Left lung (tissue), 10 donors: ENCODE data around the gene CCDC116. TPM values are rescaled to one million over a fixed set of nuclear protein-coding genes. Genes with fewer than 3 reads are reported as not detected.
"Not testable (repeated sequence)": the region's sequence is repeated elsewhere in the genome, so short reads cannot be mapped to it uniquely, and the experiment has no call there.

Experiments
- ATAC-seq: fragments of 200-7000 bp; cut with Tn5 transposase; one replicate; pipeline ENCODE4 v1.9.1; 2020; ENCODE audit warnings: moderate library complexity
- DNase-seq, 4 donors: peaks; one replicate each; pipeline ENCODE4 v3.0.0-alpha.2; 2013 to 2020
- H3K27ac ChIP-seq, 2 donors: fragments of 200-600 bp; sonication (generic) in 1 of 2; one replicate each; pipeline versions ENCODE4 v1.5.0 to v1.8.0; 2020 to 2021
- H3K27me3 ChIP-seq, 2 donors: fragments of 200-600 bp; sonication (generic) in 1 of 2; one replicate each; pipeline versions ENCODE4 v1.5.0 to v1.8.0; 2020 to 2021
- H3K36me3 ChIP-seq, 2 donors: fragments of 200-600 bp; sonication (generic) in 1 of 2; one replicate each; pipeline versions ENCODE4 v1.5.0 to v1.8.0; 2020 to 2021
- H3K4me1 ChIP-seq, 2 donors: fragments of 200-600 bp; one replicate each; pipeline ENCODE4 v1.8.0; 2021
- H3K4me3 ChIP-seq, 2 donors: fragments of 200-600 bp; sonication (generic) in 1 of 2; one replicate each; pipeline versions ENCODE4 v1.5.0 to v1.8.0; 2020 to 2021; ENCODE audit warnings: mild to moderate bottlenecking in 1 of 2
- H3K9me3 ChIP-seq, 2 donors: fragments of 200-600 bp; sonication (generic) in 1 of 2; one replicate each; pipeline versions ENCODE4 v1.5.0 to v1.8.0; 2020 to 2021
- intact Hi-C, 2 donors: fragments of 100-400 bp; cut with DNase I; formaldehyde crosslinking; loops; one replicate each; pipeline versions ENCODE4 v1.11.2 to v1.14.2; 2022
- polyA plus RNA-seq, 6 donors: library from polyadenylated mRNA; unstranded; fragments of 120-200 nt; gene quantifications; one replicate each; pipeline ENCODE4 v1.2.1, GENCODE V29; 2013; ENCODE audit not compliant: insufficient read length in 6 of 6
- total RNA-seq, 2 donors: library from RNA; stranded (reverse); fragmentation: NEBNext Ultra II Directional; extraction: Animal tissue kit (Norgen Biotek cat#: 25700); gene quantifications; one replicate each; pipeline ENCODE4 v1.2.1, GENCODE V29; 2021
- TF ChIP-seq, protein P1 (sequence below), 2 donors: fragments of 200-600 bp; sonication (generic) in 1 of 2; IDR thresholded peaks; one replicate each; pipeline versions ENCODE4 v1.5.0 to v1.8.0; 2021; ENCODE audit warnings: antibody characterized with exemption in 2 of 2
- donor health status: DM: no; HTN: yes; CAD: no.
- donor health status: DM: no; HTN: no; CAD: no.

CCDC116 gene
- total and polyA plus RNA-seq, 8 donors = 0.26 to 1.1 (median 0.85) TPM

DNA sequence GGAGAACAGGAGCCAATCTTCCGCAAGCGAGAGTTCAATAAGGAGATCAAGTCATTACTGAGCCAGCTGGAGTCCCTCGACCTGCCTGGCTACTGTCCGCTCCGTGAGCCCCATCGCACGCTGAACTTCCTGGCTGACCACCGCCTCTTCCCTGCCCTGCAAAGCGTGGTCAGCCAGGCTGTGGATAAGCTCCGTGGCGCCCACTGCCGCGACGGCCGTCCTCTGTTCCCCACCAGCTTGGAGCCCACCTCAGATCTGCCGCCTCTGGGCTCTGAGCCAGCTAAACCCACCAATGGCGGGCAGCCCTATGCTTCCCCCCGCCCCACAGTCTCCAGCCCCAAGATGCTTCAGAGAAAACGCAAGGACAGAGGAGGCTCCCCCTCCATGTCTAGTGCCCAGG lies 2.3 kb downstream of the CCDC116 start:
- Histone ChIP-seq H3K27ac (no peak overlapping the region), H3K9me3 (no peaks in the 10 kb centered on the region), H3K4me1 (peaks cover 0 to 6% of the 10 kb centered on the region in 2 donors), H3K27me3 (no peaks in the 10 kb centered on the region), H3K4me3 (no peak overlapping the region), H3K36me3 (no peaks in the 10 kb centered on the region)
- TF ChIP-seq, protein P1, sequence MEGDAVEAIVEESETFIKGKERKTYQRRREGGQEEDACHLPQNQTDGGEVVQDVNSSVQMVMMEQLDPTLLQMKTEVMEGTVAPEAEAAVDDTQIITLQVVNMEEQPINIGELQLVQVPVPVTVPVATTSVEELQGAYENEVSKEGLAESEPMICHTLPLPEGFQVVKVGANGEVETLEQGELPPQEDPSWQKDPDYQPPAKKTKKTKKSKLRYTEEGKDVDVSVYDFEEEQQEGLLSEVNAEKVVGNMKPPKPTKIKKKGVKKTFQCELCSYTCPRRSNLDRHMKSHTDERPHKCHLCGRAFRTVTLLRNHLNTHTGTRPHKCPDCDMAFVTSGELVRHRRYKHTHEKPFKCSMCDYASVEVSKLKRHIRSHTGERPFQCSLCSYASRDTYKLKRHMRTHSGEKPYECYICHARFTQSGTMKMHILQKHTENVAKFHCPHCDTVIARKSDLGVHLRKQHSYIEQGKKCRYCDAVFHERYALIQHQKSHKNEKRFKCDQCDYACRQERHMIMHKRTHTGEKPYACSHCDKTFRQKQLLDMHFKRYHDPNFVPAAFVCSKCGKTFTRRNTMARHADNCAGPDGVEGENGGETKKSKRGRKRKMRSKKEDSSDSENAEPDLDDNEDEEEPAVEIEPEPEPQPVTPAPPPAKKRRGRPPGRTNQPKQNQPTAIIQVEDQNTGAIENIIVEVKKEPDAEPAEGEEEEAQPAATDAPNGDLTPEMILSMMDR (IDR thresholded peaks at IDR 0.05) = no peak
- ATAC-seq (no peak), DNase-seq (peak in 1 of 4 donors; percentile 67)
- intact Hi-C loops = no loop called here

DNA sequence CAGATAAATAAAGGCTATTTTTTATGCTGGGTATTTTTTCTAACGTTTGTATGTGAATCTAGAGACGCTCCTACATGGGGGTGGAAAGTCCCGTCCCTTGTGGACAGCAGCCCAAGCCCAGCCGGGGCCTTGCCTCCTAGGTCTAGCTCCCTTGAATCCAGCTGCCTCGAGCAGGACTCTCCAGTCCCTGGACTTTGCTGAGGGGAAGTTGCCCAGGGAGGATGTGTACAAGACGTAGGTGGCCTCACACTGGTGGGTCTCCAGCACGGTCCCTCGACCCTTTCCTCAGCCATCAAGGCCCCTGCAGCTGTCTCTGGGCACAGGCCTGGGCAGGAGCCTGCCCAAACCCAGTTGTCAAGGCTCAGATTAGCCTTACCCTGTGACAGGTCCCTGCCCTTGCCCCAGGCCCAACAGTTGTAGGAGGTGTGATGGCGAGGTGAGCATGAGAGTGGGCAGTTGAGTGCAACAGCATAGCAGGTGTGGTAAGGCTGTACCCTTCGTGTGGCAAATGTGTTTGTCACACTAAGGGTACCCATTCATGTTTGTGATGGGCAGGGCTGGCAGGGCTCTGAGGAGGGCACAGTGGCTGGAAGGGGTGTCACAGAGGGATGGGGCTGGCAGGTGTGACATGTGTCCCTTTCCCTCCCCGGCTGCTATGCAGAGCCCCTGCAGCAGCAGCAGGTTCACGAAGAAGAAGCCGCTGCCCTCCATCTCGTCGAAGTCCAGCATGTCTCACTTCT lies 3.4 kb downstream of the CCDC116 start:
- Histone ChIP-seq H3K9me3 (no peaks in the 10 kb centered on the region), H3K27ac (no peak overlapping the region), H3K36me3 (no peaks in the 10 kb centered on the region), H3K4me1 (peaks cover 0 to 1% of the 10 kb centered on the region in 2 donors), H3K27me3 (no peaks in the 10 kb centered on the region), H3K4me3 (no peak overlapping the region)
- DNase-seq (peak in 1 of 4 donors; percentile 38), ATAC-seq (no peak)
- intact Hi-C loops = no loop called here
- TF ChIP-seq, protein P1 (IDR thresholded peaks at IDR 0.05) = no peak

DNA sequence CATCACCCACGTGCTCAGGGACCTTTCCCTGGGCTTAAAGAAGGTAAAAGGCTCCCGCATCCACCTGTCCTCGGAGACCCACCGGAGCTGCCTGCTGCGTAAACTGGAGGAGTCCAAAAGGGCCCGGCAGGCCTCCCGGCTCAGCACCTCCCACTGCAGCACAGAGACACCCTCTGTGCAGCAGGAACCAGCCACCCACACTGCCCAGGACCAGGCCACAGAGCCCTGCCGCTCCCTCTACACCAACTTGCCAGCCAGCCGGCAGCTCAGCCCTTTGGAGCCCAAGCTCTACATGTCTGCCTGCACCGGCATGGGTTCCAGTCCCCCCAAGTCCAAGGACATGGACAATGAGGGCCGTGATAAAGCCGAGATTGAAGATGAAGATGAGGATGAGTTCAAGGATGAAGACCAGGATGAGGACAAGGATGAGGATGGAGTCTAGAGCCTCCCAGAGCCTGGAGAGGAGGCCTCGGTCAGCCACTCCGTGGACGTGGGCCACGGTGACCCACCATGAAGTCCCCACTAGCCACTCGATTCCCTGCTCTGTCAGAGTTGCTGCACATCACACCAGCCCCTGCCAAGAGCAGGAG lies 4.2 kb downstream of the CCDC116 start:
- no peaks in the 10 kb centered on the region for H3K27me3 ChIP-seq
- H3K4me3 ChIP-seq = no peak overlapping the region
- no peak overlapping the region for H3K27ac ChIP-seq
- no peaks in the 10 kb centered on the region for H3K36me3 ChIP-seq
- DNase-seq = peak in 1 of 4 donors; percentile 46
- intact Hi-C loops = no loop called here
- ATAC-seq = no peak
- peaks cover 0 to 9% of the 10 kb centered on the region in 2 donors for H3K4me1 ChIP-seq
- TF ChIP-seq, protein P1 (IDR thresholded peaks at IDR 0.05) = no peak
- no peaks in the 10 kb centered on the region for H3K9me3 ChIP-seq

DNA sequence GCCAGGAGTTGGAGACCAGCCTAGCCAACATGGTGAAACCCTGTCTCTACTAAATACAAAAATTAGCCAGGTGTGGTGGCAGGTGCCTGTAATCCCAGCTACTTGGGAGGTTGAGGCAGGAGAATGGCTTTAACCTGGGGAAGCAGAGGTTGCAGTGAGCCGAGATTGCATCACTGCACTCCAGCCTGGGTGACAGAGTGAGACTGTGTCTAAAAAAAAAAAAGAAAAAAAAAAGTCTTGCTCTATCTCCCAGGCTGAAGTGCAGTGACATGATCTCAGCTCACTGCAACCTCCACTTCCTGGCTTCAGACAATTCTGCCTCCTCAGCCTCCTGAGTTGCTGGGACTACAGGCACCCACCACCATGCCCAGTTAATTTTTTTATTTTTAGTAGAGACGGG lies 4.9 kb downstream of the CCDC116 start:
- H3K36me3 ChIP-seq, H3K9me3 ChIP-seq, H3K27ac ChIP-seq, H3K4me3 ChIP-seq, ATAC-seq, H3K27me3 ChIP-seq, intact Hi-C loops, H3K4me1 ChIP-seq: not testable (repeated sequence)
- peak in 1 of 4 donors; percentile 8 for DNase-seq

DNA sequence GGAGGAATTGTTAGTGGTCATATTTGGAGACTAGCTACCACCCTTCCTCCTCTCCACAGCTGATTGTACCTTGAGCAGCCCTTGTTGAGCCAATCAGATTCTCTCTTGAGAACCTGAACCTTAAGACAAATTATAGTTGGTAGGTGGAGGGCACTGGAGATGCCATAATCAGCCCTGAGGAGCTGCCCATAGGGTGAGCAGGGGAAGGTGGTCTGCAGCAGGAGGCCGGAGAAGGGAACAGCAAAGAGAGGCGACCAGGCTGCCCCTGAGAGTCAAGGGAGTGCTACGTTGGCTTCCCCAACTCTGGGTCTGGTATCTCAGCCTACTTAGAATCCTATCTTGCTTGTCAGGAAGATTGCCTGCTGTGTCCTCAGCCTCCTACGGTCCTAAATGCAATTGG lies 6.8 kb downstream of the CCDC116 start:
- Histone ChIP-seq H3K9me3 (no peaks in the 10 kb centered on the region), H3K4me3 (no peak overlapping the region), H3K27ac (no peak overlapping the region), H3K36me3 (peaks cover 0 to 10% of the 10 kb centered on the region in 2 donors), H3K4me1 (peaks cover 7 to 26% of the 10 kb centered on the region in 2 donors), H3K27me3 (no peaks in the 10 kb centered on the region)
- TF ChIP-seq, protein P1 (IDR thresholded peaks at IDR 0.05) = no peak
- DNase-seq = no peak
- intact Hi-C loops = no loop called here
- no peak for ATAC-seq
